Renal cortex interstitium (tissue), 11 donors: Measurements from ENCODE around the gene GRK6. TPM values are rescaled to one million over a fixed set of nuclear protein-coding genes. Genes with fewer than 3 reads are reported as not detected.

Source experiments
- DNase-seq, 11 donors: peaks; one replicate each; pipeline ENCODE4 v3.0.0-alpha.2; 2013; ENCODE audit warnings: low read depth in 9 of 11, low spot score in 4 of 11; ENCODE audit errors: extremely low read depth in 1 of 11
- polyA plus RNA-seq, 3 donors: library from polyadenylated mRNA; unstranded; fragments of 120-200 nt; gene quantifications; one replicate each; pipeline ENCODE4 v1.2.1, GENCODE V29; 2013; ENCODE audit not compliant: insufficient read length in 3 of 3

Gene GRK6
- polyA plus RNA-seq, 3 donors = 21.2 to 31.2 (median 30.8) TPM

GRCh38 chr5:177445917-177446199 is 19.4 kb downstream of the GRK6 start:
- DNase-seq = no peak

DNA sequence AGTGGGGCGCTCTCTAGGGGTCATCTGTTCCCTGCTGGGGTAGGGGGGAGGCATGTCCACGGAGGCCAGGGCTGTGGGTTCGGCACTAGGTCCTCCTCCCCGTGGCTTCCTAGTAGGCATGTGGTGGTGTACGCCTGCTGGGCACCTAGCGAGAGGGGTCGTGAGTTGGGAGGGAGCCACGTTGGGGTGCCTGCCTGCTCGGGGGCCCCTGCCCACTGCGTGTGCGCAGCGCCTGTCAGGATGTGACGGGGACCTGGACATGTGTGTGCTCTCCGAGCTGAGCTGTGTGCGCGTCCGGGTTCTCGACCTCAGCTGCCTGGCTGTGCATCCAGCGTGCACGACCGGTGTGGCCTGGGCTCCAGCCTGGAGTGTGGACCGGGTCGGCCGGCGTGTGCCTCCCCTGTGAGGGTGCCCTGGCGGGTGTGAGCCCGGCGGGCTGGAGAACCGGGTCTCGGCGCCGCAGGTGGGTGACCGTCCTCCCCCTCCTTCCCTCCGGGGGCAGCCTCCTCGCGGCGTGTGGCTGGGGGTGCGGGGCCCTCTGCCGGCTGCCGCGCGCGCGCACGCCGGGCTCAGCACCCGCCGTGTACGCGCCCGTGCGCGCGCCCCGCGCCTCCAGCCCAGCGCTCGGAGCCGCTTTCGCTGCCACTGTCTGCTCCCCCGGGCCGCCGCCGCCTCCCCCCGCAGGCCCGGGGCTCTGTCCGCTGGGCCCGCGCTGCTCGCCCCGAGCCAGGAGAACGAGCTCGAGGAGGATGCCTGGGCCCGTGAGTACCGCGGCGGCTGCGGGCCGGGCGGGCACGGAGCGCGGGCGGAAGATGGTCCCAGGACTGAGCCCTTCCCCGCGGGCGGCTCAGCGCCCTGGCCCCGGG is 20.0 kb downstream of the GRK6 start, which contains the start of gene PRR7:
Gene PRR7, plus strand, starts transcription at position 615 of the 866 bp plus-strand sequence. CDS start 8,254 bp downstream, outside the sequence.
- peak in 4 of 11 donors; percentile 51 to 67 (median 62) for DNase-seq

DNA sequence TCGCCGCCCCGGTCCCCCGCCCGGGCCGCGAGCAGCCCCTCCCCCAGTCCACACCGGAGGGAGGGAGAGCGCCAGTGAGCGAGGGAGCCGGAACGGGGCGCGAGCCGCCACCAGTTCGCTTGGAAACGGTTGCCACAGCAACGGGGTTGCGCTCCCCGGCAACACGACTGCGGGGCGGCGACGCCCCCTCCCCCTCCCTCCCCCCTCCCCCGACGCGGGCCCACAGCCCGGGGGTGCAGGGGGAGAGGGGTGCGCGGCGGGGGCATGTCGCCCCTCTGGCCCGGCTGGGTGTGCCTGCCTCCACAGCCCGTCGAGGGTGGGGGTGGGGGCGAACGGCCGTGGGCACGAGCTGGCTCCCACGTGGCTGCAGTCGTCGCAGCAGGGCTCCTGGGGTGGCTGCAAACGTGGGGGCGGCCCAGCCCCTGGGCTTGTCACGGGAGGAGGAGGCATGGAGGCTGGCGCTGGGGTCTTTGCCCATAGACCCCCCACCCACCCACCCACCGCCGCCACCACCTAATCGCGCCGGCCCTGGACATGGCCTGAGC is 20.7 kb downstream of the GRK6 start:
- peak in 4 of 11 donors; percentile 61 to 66 (median 64) for DNase-seq

DNA sequence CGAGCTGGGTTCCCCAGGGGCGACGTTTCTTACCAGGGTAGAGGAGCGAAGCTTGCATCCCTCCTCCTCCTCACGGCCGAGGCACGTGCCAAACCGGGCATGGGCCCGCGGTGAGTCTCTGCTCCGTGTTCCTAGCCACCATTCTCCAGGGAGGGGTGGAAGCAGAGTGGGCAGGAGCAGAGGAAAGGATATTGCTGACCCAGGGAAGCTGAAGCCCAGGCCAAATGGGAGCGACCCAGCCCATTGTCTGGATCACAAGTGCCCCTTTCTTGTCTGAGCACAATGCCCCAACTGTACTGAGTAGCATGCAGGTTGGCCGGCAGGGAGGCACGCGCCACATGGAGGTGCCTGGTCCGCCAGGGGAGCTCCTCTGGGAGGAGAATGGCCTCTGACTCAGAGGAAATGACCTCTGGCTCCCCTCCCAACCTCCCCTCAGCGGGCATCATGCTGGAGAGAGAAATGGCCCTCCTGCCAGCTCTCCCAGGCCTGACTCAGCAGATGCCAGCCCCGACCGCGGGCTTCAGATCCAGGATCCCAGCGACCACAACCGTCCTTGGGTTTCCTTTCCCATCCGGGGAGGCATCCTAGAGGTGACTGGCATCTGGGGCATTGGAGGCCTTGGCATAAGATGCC is 21.3 kb downstream of the GRK6 start:
- DNase-seq = no peak

DNA sequence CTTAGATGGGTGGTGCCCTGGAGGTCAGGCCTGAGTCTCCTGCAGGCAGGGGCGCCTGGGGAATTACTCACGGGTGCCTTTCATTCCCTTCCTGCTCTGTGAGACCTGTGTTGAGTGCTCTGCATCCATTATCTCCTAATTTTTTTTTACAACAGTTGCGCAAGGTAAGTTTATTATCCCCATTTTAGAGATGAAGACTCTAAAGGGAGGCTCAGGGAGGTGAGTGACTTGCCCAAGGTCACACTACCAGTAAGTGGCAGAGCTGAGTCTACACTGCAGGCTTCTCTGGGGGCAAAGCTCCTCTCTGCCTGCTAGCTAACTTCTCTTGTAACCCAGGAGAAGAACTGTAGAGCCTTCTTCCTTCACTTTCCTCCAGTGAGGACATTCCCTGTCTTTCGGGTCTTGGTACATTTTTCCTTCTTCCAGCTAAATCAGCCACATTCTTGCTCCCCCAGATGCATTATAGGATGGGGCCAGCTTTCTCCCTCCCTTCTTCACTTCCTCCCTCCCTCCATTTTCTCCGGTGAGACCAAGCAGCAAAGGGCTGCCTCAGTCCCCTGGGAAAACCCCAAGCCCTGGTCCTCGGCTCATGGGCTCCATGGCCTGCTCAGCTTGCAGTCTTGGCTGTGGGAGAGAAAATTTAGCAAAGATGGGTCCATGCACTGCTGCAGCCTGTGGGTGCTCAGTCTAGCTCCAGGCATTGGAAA is 21.9 kb downstream of the GRK6 start:
- DNase-seq = no peak

DNA sequence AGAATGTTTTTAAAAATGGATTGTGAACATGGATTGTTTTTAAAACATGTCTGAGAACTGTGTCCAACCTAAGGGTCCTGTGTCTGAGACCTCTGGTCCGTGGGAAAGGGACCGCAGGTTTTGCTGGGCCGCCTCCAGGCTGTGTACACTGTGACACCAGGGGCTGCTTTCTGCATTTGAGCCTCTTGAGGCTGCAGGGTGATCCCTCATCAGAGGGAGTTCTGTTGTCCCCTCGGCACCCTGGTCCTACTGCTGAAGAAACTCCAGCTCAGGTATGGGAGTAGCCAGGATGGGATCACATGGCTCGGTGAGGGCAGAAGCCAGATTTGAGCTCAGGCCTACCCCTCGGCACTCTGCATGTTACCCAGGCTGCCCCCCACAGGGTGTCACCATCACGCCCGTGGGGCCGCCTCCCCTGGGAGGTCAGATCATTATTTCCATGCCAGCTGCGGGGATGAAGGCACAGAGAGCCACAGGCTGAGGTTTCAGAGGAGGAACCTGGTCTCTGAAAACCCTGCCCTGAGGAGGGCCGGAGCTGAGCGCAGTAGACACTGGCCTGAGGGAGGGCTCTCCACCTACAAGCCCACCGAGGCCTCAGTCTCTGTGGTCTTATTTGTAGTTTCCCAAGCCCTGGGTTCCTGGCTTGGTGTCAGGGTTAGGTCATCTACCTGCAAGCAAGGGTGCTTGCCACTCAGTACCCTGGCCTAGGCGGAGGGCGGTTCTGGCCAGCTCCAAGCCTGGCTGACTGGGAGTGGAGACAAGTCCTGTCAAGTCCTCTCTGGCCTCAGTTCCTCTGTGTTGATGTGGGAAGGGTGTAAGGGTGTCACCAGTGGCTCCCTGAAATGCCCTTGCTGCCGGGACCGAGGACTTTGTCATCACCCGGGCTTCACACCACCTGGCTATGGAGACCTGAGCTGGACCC is 22.9 kb downstream of the GRK6 start:
- no peak for DNase-seq

- no peak for DNase-seq
These were observed 24.4 kb downstream of the GRK6 start for GRCh38 chr5:177450667-177451424.

- no peak for DNase-seq
These were observed 26.5 kb downstream of the GRK6 start for GRCh38 chr5:177452688-177453638.

GRCh38 chr5:177453852-177454396 is 27.4 kb downstream of the GRK6 start:
- no peak for DNase-seq

DNA sequence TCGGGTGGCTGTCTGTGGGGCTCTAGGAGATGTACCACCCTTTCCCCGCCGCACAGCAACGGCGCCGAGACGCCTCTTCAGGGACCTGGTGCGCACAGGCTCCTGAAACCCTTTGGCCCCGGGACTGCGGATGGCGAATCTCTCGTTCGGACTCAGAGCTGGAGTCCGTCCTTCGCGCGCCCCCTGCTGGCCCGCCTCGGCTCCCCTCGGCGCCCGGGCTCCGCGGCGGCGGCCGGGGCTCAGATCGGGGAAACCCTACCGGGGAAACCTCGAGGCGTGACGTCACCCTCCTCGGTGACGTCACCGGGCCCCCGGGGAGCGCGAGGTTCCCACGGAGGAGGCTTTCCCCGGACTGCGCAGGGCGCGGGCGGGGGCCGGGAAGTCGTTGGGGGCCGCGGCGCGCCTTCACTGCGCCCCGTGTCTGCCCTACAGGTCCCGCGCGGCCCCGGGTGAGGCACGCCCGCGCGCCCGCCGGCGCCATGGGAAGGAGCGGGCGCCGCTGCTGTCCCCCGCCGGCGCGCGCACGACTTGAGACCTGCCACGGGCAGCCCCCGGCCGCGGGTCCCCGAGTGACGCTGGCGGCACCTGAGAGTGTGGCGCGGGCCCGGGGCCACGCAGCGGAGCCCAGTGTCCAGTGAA is 28.0 kb downstream of the GRK6 start:
- DNase-seq = peak in 7 of 11 donors; percentile 76 to 91 (median 88)

GRCh38 chr5:177455036-177455660 is 28.7 kb downstream of the GRK6 start:
- peak in 5 of 11 donors; percentile 57 to 79 (median 77) for DNase-seq

GRCh38 chr5:177455661-177456590 is 29.4 kb downstream of the GRK6 start:
- peak in 8 of 11 donors; percentile 80 to 91 (median 88) for DNase-seq

GRCh38 chr5:177456591-177456964 is 30.1 kb downstream of the GRK6 start:
- no peak for DNase-seq

DNA sequence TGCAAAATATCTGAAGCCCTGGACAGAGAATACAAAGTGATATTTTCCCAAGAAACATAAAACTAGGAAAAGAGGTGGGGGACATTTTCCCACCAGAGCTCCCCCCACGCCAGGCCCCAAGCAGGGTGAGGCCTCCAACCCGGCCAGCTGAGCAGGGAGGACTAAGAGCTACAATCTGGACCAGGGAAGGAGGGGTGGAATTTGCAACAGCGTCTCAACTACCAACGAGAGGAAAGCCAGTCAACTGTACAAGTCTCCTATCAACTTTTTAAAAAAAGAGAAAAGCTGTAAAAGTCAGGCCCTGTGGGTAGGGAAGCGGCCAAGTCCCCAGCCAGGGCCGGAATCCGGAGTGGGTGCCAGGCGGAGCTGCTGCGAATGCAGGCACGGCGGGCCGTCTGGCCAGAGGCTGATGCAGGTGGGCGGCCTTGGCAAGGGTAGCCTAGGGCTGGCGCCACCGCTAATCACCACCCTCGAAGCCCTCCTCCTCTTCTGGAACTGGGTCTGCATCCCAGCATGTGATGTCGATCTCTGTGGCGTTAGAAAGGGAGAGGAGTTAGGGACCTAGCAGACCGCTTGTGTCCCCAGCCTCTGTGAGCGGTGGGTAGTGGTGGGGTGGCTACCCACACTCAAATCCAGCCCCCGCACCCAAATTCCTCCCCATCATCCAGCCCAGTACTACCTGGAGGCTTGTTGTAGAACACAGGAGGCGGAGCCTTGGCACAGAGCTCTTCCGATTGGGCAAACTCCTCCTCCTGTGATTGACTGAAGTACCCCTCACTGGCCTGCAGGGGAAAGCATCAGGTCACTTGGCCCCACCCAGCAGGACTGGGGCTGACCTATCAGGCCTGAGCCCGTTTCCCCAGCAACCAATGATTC is 30.7 kb downstream of the GRK6 start:
- DNase-seq = peak in 9 of 11 donors; percentile 56 to 91 (median 86)
